Stimulated activated naive CD4-positive, alpha-beta T cell (primary cell): Measurements from ENCODE around the gene CHMP3.
"Not testable (repeated sequence)": the region's sequence is repeated elsewhere in the genome, so short reads cannot be mapped to it uniquely, and the experiment has no call there.

Experiments
- DNase-seq, 6 experiments: peaks; one replicate each; lab custom pipeline; 2025; lab: John Stamatoyannopoulos, UW

CHMP3 gene

DNA sequence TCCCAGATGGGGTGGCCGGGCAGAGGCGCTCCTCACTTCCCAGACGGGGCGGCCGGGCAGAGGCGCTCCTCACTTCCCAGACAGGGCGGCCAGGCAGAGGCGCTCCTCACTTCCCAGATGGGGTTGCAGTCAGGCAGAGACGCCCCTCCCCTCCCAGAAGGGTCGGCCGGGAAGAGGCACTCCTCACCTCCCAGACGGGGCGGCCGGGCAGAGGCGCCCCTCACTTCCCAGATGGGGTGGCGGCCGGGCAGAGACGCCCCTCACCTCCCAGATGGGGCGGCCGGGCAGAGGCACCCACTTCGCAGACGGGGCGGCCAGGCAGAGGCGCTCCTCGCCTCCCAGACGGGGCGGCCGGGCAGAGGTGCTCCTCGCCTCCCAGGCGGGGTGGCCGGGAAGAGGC lies 13.8 kb downstream of the CHMP3 start:
- not testable (repeated sequence) for DNase-seq

DNA sequence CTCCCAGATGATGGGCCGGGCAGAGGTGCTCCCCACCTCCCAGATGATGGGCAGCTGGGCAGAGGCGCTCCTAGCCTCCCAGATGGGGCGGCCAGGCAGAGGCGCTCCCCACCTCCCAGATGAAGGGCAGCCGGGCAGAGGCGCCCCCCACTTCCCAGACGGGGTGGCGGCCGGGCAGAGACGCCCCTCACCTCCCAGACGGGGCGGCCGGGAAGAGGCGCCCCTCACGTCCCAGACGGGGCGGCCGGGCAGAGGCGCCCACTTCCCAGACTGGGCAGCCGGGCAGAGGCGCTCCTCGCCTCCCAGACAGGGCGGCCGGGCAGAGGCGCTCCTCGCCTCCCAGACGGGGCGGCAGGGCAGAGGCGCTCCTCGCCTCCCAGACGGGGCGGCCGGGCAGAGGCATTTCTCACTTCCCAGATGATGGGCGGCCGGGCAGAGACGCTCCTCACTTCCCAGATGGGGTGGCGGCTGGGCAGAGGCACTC lies 14.3 kb downstream of the CHMP3 start:
- DNase-seq, result not testable (repeated sequence)

DNA sequence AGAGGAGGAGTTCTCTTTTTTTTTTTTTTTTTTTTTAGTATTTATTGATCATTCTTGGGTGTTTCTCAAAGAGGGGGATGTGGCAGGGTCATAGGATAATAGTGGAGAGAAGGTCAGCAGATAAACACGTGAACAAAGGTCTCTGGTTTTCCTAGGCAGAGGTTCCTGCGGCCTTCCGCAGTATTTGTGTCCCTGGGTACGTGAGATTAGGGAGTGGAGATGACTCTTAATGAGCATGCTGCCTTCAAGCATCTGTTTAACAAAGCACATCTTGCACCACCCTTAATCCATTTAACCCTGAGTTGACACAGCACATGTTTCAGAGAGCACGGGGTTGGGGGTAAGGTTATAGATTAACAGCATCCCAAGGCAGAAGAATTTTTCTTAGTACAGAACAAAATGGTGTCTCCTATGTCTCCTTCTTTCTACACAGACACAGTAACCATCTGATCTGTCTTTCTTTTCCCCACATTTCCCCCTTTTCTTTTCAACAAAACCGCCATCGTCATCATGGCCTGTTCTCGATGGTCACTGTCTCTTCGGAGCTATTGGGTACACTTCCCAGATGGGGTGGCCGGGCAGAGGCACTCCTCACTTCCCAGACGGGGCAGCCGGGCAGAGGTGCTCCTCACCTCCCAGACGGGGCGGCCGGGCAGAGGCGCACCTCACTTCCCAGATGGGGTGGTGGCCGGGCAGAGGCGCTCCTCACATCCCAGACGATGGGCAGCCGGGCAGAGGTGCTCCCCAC lies 14.9 kb downstream of the CHMP3 start:
- DNase-seq, result not testable (repeated sequence)

DNA sequence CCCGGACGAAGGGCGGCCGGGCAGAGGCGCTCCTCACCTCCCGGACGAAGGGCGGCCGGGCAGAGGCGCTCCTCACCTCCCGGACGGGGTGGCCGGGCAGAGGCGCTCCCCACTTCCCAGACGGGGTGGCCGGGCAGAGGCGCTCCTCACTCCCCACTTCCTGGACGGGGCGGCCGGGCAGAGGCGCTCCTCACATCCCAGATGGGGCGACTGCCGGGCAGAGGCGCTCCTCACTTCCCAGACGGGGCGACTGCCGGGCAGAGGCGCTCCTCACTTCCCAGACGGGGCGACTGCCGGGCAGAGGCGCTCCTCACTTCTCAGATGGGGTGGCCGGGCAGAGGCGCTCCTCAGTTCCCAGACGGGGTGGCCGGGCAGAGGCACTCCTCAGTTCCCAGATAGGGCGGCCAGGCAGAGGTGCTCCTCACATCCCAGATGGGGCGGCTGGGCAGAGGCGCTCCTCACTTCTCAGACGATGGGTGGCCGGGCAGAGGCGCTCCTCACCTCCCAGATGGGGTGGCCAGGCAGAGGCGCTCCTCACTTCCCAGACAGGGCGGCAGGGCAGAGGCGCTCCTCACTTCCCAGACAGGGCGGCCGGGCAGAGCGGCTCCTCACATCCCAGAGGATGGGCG lies 17.8 kb downstream of the CHMP3 start:
- not testable (repeated sequence) for DNase-seq

DNA sequence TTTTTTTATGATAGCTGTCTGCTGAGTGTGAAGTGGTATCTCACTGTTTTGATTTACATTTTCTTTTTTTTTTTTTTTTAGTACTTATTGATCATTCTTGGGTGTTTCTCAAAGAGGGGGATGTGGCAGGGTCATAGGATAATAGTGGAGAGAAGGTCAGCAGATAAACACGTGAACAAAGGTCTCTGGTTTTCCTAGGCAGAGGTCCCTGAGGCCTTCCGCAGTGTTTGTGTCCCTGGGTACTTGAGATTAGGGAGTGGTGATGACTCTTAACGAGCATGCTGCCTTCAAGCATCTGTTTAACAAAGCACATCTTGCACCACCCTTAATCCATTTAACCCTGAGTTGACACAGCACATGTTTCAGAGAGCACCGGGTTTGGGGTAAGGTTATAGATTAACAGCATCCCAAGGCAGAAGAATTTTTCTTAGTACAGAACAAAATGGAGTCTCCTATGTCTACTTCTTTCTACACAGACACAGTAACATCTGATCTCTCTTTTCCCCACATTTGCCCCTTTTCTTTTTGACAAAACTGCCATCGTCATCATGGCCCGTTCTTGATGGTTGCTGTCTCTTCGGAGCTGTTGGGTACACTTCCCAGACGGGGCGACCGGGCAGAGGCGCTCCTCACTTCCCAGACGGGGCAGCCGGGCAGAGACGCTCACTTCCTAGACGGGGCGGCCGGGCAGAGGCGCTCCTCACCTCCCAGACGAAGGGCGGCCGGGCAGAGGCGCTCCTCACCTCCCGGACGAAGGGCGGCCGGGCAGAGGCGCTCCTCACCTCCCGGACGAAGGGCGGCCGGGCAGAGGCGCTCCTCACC lies 18.8 kb downstream of the CHMP3 start:
- DNase-seq, result not testable (repeated sequence)

DNA sequence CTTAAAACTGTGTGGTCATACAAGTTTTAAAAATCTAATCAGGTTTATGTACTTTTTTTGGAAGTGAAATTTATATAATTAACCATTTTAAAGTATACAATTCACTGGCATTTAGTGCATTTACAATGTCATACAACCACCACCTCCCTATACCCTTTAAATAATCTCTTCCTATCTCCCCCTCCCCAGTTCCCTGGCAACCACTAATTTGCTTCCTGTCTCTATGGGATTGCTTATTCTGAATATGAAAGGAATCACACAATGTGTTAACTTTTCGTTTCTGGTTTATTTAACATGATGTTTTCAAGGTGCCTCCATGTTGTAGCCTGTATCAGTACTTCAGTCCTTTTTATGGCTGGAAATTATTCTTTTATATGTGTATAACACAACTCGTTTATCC lies 19.4 kb downstream of the CHMP3 start:
- no peak for DNase-seq

DNA sequence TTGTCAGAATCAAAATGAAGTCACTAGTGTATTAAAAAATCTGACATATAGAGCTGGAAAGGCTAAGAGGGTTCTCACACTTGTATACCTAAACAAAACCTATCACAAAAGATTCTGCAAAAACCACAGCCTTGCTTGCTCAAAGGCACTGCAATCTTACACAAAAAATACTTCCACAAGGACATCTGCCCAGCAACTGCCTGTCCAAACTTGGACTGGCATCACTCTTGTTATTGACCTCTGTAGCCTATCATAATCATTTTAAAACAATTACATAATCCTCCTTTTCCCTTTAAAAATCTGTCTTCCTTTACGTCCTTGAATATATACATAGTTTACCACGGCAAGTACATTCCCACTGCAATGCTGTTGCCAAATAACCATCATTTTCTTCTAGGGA lies 19.9 kb downstream of the CHMP3 start:
- no peak for DNase-seq

DNA sequence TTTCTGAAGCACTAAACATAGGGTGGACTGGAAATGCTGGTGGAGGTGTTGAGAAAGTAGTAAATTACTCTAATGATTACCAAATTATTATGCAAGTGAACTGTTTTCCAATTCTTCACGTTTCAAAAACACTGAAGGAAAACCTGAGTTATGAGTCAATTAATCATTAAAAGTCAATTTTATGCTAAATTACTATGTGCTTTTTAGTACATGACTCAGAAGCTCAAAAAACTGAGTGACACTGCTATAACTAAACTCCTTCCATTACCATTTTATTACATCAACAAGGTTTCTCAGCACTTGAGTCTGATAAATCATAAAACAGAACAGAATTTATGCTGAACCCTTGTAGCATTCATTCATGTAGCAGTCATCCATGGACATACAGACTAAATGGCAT lies 20.4 kb downstream of the CHMP3 start:
- DNase-seq, result no peak

DNA sequence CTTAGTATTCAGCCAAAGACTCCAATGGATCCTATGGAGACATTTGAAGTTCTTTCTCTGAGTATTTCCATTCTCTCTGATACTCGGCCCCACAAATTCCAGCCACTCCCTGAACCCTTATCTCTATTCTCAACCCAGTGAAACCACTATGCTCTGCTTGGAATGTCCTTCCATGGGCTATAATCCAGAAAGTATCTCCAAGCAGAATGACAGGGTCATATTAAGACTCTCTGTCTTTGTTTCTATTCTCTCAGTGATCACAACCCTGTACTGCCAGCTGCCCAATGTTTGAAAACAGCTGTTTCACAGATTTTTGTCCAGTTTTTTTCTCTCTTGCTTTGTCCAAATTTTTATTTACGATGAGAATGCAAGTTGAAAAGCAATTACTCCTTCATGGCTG lies 21.9 kb downstream of the CHMP3 start:
- no peak for DNase-seq

DNA sequence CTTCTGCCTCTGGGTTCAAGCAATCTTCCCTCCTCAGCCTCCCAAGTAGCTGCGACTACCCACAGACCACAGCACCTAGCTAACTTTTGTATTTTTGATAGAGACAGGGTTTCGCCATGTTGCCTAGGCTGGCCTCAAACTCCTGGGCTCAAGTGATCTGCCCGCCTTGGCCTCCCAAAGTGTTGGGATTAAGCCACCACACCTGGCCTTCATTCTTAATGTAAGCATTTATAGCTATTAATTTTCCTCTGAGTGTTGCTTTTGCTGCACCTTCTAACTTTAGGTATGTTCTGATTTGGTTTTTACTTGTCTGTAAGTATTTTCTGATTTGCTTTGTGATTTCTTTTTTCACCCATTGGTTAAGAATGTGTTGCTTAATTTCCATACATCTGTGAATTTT lies 29.7 kb downstream of the CHMP3 start:
- no peak for DNase-seq

DNA sequence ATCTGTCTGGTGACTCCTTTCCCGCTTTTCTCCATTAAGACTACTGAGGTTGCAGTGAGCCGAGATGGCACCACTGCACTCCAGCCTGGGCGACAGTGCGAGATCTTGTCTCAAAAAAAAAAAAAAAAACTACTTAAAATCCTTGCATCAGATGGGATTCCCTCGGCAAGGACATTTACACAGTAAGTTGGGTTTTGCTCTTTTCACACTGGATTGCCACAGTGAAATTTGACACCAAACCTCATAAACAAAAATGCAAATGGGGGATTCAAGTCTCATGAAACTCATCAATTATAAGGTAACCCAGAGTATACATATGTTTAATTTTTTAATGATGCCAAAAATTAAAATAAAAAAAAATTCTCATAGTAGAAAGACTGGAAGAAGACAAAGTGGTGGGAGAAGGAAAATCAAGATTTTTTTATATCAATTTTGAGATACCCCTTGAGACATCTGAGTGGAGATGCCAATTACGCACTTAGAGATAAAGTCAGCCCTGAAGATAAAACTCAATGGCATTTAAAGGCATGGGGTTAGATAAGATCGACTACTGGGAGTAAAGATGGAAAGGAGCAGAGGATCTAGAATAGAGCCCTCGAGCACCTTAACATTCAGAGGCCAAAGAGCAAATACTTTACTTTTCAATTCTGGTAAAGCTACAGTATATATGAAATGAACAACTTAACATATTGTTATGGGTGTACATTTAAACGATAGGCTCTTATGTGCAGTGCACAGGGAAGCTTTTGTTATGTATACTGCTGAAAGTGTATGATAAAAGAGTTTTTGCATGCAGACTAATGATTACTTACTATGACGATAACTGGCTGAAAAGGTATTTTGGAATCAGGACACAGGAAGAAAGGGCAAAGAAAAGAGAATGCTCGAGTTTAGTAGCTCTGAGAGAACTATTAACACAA lies 37.6 kb downstream of the CHMP3 start:
- DNase-seq, result no peak

DNA sequence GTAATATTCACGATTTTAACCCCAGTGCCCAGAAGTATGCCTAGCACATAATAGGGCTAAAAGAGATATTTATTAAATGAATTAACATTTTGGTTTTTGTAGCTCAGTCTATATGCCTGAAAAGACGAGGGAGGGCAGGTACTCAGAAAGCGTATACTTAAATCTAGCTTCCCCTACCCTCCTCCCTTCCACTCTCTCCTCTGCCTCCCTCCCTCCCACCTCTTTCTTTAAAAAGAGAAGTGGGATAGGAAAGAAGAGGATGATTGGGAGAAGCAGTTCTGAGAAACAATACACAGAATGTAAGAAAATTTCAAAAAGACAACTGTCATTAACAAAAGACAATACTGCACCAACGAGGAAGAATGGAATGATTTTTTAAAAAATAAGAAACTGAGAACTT lies 39.8 kb downstream of the CHMP3 start:
- no peak for DNase-seq

DNA sequence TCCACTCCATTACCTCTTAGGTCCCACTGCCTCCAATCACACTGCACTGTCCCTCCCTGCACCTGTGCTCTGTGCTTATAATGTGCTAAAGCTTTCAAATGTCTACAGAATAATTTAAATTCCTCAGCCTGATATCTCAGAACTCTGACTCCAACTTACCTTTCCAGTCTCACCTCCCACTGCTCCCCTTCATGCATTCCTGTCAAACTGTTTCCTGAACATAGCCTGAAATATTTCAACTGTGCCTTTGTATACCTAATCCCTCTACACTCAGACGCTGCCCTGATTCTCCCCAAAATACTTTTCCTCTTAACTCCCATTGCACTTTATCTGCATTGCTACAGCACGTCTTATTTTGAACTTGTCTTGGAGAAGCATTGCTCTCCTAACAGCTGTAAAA lies 40.5 kb downstream of the CHMP3 start:
- DNase-seq, result no peak

DNA sequence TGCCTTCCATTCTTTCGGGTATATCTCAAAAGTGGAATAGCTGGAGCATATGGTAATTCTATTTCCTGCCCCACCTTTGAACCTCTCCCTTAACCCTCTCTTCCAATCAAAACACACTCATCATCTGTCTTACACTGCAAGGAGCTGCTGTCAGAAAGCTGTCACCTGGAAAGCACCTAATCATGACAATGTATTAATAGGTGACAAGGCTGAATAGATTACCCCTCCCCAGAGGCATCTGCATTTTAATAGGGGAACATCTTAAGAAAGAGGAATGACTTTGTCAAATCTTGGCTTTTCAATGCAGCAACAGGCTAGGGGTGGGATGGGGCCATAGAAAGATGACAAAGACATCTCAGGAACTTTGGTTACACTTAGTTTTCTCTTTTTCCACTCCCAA lies 41.3 kb downstream of the CHMP3 start:
- DNase-seq, result no peak

DNA sequence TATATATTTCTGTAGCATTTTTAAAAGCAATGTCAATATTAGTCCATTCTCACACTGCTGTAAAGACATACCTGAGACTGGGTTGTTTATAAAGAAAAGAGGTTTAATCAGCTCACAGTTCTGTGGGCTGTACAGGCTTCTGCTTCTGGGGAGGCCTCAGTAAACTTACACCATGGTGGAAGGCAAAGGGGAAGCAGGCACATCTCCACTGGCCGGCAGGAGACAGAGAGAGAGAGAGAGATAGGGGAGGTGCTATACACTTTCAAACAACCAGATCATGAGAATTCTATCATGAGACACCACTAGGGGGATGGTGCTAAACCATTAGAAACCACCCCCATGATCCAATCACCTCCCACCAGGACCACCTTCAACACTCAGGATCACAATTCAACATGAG lies 43.1 kb downstream of the CHMP3 start:
- no peak for DNase-seq

DNA sequence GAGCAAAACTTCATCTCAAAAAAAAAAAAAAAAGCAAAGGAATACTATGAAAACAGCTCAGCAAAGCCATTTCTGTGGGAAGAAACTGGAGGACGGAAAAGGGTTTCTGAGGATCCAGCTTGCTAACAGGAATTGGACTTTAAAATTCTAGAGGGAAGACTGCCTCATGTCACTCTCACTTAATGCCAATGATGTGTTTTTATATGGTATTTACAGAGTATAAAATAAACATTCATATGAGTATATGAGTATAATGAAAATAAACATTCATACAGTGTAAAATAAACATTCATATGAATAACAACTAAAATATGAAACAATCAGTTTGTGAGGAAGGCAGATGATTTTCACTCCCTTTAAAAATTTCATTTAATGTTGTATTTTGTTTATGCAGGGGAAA lies 43.9 kb downstream of the CHMP3 start:
- DNase-seq, result no peak

DNA sequence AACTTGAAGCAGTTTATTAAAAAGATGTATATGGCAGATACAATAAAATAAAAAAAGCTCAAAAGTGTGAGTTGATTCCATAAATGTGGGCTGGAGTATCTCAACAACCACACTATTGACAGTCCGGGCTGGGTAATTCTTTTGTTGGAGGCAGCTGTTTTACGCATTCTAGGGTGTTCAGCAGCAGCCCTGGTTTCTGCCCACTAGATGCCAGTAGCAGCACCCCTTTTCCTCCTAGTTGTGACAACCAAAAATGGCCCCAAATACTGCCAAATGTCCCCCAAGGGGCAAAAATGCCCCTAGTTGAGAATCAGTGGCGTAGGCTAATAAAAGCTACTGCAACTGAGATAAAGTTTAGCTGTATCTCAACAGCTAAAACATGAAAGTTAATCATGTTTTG lies 44.8 kb downstream of the CHMP3 start:
- peak; percentile 6 to 58 (median 18) for DNase-seq

DNA sequence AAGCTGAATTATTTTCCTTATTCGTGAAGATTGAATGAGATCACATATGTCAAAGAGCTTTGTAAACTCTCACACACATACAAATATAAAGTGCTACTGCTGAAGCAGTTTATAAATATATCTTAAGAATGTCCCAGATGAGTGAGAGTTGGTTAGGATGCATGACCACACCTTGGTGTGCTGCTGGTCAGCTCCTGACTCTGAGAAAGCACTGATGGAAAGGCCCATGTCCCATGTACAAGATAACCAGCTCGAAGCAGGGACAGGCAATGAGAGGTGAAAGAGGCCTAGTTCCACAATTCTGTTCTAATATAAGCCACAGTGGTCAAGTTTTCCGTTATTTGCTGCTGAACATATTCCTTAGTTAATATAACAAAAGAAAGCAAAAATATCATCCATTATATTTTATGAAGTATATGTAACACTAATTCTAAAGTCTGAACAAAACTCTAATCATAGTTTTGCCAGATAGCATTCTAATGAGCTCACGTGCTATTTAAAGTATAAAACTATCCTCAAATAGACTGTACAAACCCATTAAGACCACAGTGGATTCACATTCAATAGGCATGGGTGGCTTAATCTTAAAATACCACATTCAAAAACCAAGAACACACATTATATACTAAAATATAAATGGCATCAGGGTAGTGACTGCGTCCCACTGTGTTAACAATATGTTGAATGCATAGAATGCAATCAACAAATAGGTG lies 49.1 kb downstream of the CHMP3 start:
- no peak for DNase-seq

DNA sequence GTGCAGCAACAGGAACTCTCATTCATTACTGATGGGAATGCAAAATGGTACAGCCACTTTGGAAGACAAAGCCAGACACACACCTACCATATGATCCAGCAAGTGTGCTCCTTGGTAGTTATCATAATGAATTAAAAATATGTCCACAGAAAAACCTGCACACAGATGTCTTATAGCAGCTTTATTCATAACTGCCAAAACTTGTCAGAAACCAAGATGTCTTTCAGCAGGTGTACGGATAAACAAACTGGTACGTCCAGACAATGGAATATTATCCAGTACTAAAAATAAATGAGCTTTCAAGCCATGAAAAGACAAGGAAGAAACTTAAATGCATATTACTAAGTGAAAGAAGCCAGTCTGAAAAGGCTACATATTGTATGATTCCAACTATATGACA lies 50.4 kb downstream of the CHMP3 start:
- no peak for DNase-seq

DNA sequence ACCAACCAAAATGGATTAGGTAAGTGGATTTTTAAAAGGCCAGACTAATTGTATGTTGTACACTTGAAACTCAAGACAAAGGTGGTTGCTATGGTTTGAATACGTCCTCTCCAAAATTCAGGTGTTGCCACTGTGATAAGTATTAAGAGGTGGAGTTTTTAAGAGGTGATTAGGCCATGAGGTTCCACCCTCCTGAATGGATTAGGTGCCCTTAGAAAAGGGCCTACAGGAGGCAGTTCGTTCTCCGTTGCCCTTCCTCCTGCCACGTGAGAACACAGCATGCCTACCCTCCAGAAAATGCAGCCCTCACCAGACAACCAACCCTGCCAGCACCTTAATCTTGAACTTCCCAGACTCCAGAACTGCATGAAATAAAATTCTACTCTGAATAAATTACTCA lies 51.2 kb downstream of the CHMP3 start:
- DNase-seq, result no peak

DNA sequence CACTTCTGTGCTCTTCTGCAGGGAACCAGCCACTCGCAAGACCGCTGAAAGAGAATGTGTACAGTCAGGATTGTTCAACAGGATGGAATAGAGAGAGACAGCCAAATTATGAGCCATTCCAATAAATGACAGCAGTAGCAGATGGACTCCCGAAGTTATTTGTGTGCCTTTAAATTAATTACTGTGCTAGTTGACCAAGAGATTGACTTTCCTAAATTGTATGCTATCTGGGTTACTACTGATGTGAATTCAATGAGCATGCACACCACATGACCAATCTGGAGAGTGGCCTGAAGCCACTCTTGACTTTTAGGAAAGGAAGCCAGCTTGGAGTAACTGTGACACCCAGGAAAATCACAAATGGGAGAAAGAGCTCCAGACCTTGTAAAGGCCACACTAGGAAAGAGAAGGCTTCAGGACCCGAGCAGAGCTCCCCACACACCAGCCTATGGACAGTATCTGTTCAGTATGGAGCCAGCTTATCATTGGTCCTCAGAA lies 52.8 kb downstream of the CHMP3 start:
- no peak for DNase-seq
